ACHN (cell line): ENCODE results near the gene PLA2G4F.

Experiments used
- DNase-seq: peaks from one replicate; pipeline ENCODE4 v3.0.0-alpha.2; 2015
- in situ Hi-C: cut with HindIII; loops from 2 replicates; pipeline ENCODE4 v1.10.0; 2017; ENCODE audit warnings: low sequenced_read_pairs, low pct_ligation_motif_present, low pct_unique_long_range_greater_than_20kb

Gene PLA2G4F, protein sequence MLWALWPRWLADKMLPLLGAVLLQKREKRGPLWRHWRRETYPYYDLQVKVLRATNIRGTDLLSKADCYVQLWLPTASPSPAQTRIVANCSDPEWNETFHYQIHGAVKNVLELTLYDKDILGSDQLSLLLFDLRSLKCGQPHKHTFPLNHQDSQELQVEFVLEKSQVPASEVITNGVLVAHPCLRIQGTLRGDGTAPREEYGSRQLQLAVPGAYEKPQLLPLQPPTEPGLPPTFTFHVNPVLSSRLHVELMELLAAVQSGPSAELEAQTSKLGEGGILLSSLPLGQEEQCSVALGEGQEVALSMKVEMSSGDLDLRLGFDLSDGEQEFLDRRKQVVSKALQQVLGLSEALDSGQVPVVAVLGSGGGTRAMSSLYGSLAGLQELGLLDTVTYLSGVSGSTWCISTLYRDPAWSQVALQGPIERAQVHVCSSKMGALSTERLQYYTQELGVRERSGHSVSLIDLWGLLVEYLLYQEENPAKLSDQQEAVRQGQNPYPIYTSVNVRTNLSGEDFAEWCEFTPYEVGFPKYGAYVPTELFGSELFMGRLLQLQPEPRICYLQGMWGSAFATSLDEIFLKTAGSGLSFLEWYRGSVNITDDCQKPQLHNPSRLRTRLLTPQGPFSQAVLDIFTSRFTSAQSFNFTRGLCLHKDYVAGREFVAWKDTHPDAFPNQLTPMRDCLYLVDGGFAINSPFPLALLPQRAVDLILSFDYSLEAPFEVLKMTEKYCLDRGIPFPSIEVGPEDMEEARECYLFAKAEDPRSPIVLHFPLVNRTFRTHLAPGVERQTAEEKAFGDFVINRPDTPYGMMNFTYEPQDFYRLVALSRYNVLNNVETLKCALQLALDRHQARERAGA

DNA sequence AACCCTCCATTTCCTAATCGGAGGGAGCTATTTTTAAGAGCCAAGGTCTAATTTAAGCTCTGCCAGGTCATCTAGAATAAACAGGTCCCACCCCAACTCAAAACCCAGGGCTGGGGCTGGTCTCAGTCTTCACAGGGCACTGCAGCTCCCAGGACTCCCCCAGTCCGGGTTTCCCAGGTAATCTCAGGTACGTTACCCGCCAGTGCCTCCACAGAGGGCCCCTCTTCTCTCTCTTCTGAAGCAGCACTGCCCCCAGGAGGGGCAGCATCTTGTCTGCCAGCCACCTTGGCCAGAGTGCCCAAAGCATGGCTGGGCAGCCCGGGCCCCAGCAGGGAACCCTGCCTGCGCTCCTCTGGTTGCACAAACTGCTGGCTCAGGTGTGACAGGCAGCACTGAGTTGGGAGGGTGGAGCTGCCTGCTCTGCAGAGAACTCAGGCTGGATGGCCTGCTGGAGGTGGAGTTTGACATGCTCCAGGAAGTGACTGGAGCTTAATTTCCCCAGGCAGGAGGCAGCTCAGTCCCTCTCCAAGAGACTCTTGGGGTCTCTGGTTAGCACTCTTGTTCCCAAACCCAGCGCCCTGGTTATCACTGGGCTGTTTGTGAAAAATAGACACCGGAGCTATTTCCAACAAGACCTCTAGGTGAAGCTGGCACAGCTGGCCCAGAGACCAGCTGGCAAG lies at the start of gene PLA2G4F:
PLA2G4F (minus strand) TSS at position 394 of the 680 bp plus-strand sequence; CDS start at position 307, 87 bp downstream.
- in situ Hi-C loops: no loop called here
- no peak for DNase-seq

DNA sequence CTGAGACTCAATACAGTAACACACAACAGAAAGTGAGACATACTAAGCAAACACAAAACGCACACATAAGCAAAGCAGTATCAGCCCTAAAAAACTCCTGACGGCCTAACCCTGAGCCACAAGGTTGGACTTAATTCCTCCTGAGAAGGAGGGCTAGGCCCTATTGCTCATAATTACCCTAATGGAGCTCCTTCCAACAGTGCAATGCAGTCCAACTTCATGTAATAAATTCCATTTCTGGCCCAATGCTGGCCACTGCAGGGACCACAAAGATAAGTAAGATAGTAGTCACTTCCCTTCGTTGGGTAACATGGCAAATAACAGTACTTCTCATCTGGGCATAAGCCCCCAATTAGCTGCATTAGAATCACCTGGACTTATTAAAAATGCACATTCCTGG lies 47.5 kb upstream of the PLA2G4F start:
- in situ Hi-C loops: no loop called here
- no peak for DNase-seq

DNA sequence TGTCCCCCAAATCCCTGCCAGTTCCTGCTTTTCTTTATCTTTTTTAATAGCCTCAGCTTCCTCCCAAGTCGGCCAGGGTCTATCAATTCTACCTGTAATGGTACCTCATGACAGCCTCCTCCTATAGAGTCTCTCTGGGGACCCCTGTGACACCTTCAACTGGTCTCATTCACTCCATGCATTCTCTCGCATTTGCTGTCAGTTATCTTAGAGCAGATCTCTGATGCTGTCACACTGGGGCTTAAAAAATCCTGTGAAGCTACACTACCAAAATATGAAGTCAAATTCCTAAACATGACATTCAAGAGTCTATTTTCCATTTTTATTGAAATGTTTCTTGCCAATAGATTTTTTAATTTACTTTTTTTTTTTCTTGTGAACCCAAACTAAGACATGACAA lies 46.2 kb upstream of the PLA2G4F start:
- in situ Hi-C loops: no loop called here
- no peak for DNase-seq

DNA sequence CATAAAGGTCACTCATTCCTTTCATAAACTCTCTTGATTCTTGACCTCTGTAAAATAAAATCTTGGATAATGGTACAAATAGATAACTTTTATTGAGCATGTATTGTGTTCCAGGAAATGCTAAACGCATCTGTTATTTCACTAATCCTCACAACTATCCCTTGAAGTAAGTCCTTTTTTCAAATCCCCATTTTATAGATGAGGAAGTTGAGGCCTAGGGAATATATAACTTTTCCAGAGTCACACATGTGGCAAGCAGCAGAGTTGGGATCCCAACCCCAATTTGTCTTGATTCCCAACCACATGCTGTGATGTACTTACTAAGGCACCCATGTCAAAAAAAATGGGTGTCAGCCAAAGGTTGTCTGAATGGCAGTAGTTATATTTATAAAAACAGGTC lies 45.4 kb upstream of the PLA2G4F start:
- in situ Hi-C loops: no loop called here
- no peak for DNase-seq

DNA sequence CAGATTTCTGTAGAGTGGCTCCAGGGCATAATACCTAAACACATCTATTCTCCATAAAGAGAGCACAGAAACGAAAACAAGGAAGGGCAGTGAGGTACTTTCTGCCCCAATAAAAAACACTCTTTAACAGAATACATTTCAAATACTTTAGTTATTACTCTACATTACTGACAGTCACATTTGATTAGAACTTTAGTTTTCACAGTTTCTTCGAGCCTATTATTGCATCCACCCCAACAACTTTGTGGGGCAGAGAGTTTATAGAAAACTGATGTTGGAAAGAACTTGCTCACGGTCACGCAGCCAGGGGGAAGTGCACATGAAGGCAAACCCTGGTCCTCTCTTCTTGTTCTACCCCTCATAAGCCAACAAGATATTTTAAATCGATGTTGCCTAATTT lies 42.7 kb upstream of the PLA2G4F start:
- DNase-seq: no peak
- in situ Hi-C loops: no loop called here

DNA sequence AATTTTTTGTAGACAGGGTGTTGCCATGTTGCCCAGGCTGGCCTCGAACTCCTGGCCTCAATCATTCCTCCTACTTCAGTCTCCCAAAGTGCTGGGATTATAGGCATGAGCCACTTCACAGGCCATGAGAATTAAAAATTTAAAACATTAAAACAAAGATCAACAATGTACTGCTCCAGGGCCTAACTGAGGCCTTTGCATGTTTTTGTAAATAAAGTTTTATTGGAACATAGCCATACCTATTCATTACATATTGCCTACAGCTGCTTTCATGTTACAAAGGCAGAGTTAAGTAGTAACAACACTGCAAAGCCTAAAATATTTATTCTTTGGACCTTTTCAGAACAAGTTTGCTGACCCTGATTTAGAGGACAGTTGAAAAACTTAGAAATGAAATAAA lies 42.1 kb upstream of the PLA2G4F start:
- DNase-seq: no peak
- in situ Hi-C loops: no loop called here

DNA sequence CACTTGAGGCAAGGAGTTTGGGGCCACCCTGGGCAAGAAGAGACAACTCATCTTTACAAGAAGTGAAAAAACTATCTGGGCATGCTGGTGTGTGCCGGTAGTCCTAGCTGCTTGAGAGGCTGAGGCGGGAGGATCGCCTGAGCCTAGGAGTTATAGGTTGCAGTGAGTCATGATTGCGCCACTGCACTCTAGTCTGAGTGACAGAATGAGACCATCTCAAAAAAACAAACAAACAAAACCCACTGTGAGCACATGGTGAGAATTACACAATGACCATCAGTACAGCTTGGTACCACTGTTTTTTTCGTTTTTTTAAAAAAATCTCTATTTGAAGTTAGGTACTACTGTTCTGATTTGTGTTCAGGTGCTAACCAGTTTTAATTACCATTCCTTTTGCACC lies 38.1 kb upstream of the PLA2G4F start:
- in situ Hi-C loops: no loop called here
- no peak for DNase-seq

DNA sequence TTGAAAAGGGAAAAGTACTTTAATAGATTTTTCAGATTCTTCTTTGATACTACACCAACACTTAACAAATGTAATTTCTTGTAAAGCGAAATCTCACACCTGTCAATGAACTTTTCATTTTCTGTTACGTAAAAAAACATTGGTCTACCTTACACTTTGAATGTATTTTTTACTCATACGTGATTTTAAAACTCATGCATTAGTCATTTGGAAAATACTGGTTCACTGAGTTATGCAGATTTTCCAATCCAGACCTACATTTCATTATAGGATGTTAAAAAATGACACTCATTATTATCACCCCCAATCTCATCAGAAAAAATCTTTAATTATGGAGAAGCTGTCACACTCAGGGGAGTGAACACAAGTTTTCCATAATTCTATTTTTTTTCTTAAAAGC lies 36.9 kb upstream of the PLA2G4F start:
- DNase-seq: no peak
- in situ Hi-C loops: no loop called here

DNA sequence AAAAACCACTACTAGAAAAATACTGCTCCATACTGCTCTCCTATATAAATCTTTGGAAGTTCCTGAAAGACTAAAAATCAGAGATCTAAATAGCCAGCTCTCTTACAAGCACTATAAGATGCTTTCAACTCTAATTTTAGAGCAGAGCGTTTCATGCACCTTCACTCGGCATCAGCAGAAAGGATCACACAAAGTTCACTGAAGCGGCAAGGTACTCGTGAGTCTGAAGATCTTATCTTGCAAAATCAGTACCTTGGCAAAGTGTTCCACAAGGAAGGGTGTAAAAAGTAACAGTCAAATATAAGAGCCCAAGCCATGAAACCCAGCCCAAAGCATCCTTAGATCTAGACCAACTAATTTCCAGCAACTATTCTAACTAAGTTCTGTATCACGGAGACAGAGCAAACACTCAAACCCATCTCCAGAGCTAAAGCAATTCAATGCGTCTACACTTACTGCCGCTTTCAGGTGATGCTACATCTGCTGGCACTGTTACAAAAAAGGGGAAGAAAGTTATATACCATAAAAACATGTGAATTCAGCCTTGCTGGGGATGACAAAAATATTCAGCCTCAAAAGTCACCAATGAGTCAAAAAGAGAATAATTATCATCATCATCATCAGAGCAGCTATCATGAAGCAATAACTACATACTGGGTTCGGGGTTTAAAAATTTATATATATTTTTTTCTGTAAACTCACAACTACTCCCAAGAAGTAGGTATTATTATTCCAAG lies 35.3 kb upstream of the PLA2G4F start:
- no peak for DNase-seq
- in situ Hi-C loops: no loop called here

DNA sequence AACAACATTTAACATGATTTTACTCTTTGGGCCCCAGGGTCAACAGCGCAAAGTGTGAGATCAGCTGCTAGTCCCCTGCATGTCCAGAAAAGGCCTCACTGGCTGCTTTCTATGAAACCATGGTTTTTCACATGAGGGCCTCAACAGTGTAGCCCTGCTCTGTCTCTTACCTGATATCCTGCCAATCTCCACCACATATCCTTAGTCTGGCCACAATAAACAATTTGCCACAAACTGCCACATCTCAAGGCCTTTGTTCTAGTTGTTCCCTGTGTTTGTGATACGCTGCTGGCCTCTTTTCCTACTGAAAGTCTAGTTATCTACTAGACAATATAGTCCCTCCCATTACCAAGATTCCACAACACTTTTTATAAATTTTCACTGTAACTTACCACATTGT lies 33.9 kb upstream of the PLA2G4F start:
- no peak for DNase-seq
- in situ Hi-C loops: no loop called here

DNA sequence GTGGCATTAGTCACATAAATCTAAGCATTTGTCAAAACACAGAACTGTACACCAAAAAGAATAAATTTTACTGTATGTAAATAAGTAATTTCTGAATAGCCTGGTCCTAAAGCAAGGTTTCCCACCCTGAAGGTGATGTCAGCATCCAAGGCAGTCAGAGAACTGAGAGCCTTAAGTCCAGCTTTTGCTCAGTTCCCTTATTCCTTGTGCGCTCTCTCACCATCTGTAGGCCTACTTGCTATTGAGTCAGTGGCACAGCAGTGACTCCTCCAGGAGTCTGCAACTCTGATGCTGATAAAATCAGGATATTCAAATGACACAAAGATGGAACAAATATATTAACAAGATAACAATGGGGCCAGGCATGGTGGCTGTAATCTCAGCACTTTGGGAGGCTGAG lies 29.4 kb upstream of the PLA2G4F start:
- DNase-seq: no peak

DNA sequence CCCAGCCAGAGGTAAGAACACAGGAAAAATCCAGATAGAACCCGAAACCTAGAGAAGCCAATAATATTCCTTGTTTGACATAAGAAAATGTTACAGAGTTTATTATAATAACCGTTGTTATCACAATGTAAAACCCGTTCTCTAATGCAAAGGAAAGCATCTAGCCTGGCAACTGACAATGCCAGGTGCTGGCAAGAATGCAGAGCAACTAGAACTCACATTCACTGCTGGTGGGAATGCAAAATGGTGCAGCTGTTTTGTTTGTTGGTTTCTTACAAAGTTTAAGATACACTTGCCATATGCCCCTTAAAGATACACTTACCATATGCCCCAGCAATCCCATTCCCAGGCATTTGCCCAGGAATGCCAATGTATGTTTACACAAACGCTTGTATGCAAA lies 28.3 kb upstream of the PLA2G4F start:
- DNase-seq: no peak
- in situ Hi-C loops: no loop called here

More for the DNA sequence above, 29.4 kb upstream of the PLA2G4F start:
- in situ Hi-C loops: no loop called here

DNA sequence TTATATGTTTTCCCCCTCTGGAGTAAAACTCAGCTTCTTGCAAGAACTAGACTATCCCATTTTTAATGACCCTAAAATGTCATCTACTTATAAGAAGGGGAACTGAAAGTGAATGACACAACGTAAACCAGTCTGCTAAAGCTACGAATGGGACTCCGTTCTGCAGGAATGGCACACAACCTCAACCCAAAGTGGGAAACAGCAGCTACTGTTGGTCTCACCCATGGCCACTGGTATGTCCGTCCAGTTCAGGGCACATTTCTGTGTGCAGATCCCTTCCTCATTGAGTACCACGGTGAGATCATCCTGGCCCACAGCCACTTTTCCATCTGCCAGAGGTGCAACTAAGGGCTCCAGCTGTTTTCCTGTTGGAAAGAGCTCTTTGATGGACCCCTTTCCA lies 27.9 kb upstream of the PLA2G4F start:
- in situ Hi-C loops: no loop called here

DNA sequence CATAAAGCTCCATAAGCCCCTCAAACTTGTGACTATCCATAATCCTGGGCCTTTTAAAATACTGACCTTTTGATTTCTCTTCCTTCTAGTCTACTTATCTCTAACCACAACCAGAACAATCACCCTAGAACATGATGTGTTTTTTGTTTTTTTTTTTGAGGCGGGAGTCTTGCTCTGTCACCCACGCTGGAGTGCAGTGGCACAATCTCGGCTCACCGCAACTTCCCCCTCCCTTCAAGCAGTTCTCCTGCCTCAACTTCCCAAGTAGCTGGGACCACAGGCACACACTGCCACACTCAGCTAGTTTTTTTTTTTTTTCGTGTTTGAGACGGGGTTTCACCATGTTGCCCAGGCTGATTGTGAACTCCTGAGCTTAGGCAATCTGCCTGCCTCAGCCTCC lies 26.5 kb upstream of the PLA2G4F start:
- DNase-seq: no peak

More for the DNA sequence above, 27.9 kb upstream of the PLA2G4F start:
- DNase-seq: no peak

DNA sequence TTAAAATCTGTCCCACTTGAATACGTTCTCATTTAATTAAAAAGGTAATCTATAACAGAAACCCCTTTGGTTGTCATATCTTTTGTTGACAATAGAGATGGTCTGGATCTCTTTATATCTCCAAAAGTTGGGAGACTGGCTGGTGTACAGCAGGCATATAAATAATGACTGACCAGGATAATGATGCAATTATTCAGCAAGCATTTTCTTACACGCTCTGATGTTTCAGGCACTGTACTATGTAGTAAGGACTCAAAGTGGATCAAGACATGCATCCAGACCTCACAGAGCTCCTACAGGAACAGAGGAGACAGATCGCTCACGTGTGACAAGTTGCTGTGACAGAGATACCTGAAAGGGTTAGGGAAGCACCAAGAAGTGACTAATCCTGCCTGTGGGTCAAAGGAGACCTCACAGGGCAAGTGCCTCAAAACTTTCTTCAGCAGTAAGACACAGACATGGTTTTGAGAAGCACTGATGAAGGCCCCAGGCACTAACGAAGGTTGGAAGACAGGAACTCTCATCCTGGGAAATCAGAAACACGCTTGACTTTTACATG lies 26.0 kb upstream of the PLA2G4F start:
- in situ Hi-C loops: no loop called here
- DNase-seq: no peak

More for the DNA sequence above, 26.5 kb upstream of the PLA2G4F start:
- in situ Hi-C loops: no loop called here

DNA sequence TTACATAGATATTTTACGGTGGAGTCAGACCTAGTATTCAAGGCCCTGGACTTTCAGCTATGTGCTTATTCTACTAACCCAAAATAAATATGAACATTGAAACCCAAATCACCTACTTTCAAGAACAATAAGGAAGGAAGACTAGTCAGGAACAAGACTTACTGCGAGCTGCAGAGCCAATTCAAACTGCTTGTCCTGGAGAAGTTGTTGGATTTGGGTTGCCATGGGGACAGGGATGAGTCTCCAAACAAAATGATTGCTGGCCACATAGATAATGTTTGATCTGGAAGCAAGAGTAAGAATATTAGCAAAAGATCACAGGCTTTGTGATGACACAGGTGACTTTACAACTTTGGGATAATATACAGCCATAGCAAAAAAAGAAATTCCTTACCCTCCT lies 21.6 kb upstream of the PLA2G4F start:
- in situ Hi-C loops: no loop called here

DNA sequence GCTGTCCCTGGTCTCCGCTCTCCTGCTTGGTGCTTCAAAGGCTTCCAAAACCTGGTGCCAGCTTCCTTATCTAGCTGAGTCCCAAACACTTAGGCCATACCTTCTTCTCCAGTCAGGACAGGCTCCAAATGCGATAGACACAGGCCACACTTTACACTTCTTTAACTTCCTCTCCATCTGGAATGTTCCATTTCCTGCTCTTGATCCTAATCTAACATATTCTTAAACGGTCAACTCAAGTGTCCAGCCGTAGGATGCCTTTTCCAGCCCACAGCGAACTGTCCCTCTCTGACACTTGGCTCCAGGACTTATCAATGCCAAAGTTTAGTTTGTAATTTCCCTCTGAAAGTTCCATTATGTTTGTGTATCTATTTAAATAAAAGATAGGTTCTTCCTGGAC lies 19.2 kb upstream of the PLA2G4F start:
- in situ Hi-C loops: no loop called here
- no peak for DNase-seq

More for the DNA sequence above, 21.6 kb upstream of the PLA2G4F start:
- DNase-seq: no peak

DNA sequence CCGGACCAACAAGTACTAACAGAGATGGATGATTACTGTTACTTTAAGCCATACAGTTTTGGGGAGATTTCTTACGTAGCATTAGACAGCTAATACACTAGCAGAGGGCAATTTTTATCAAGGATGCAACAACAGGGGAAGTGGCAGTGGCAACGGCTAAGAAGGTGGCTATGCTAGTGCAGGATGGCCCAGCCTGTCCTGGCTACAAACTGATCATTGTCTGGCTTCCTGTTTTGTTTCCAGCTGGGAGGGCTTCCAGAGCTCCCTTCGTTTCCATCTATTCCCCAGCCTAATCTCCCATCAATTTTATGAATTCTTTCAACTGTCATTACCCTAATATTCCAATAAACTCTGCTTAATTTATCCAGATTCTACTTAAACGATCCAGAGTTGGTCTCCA lies 16.0 kb upstream of the PLA2G4F start:
- DNase-seq: no peak
- in situ Hi-C loops: no loop called here
